HG02610 (cell line): ENCODE results near the gene ASIC5.

Experiments used
- ATAC-seq: cut with Tn5 transposase; IDR thresholded peaks from one replicate; pipeline ENCODE4 v1.9.1; 2021; ENCODE audit warnings: mild to moderate bottlenecking, moderate library complexity; ENCODE audit not compliant: unreplicated experiment

ASIC5 gene

DNA sequence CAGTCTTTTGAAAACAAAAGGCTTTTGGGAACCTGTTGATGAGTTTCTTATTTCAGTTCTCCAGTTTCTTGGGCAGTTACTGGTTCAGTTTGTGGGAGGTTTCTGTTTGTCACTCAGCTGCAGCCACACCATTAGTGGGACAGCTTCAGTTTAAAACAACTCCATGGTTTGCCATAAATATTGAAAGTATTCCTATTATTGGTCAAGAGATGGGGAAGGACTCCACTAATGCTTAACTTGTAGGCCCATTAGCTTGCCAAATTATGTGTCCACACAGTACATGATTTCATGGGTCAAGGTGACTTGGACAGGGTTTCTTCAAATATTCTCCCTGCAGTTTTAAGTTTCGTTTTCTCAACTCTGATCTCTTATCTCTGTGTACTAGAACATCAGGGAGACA, 15.5 kb upstream of the ASIC5 start:
- ATAC-seq, result no peak

DNA sequence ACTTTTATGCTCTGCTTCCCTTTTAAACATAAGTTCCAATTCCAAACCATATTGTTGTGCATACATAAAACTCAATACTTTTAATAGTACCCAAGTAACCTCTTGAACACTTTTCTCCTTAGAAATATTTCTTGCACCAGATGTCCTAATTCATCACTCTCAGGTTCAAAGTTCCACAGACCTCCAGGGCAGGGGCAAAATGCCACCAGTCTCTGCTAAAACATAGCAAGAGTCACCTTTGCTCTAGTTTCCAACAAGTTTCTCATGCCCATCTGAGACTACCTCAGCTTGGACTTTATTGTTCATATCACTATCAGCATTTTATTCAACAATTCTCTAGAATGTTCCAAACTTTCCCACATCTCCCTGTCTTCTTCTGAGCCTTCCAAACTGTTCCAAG, 13.7 kb upstream of the ASIC5 start:
- no peak for ATAC-seq

DNA sequence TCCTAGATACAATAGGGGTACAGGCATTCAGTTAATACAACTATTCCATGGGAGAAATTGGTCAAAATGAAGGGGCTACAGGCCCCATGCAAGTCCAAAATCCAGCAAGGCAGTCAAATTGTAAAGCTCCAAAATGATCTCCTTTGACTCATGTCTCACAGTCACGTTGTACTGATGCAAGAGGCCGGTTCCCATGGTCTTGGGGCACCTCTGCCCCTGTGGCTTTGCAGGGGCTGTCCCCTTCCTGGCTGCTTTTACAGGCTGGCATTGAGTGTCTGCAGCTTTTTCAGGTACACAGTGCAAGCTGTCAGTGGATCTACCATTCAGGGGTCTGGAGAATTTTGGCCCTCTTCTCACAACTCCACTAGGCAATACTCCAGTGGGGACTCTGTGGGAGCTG, 12.5 kb upstream of the ASIC5 start:
- no peak for ATAC-seq

DNA sequence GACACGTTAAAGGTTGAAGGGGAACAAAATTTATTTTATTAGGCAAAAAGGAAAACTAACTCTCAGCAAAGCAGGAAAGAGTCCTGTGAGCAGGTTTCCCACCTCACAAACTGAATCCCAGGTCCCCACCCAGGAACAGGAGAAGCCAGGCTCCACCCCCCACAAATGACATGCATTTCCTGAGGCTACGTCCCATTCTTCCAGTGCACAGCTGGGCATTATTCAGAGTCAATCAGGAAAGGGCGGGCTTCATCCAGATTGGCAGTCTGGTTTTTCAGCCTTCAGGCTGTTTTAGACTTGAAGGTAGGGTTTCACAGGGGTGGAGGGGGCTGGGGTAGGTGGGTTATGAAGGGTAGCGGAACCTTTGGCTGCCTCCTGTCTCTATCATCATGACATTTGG, 11.9 kb upstream of the ASIC5 start:
- ATAC-seq, result no peak

DNA sequence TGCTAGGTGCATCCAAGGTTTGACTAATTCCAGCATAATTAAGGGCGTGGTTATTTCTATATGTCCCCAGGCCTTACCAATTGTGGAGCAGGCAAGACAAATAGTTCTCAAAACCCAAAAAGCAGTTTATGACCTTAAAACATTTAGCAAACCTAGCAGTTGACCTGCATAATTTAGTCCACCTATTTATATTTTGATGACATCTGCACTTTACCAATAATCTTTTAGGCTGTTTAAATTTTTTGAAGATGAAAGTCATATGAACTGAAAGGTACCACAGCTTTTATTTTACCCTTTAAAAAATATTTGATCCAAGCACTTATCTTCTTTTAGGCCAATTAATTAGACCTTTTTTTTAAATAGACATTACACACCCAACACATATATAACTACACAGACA, 9.8 kb upstream of the ASIC5 start:
- no peak for ATAC-seq

DNA sequence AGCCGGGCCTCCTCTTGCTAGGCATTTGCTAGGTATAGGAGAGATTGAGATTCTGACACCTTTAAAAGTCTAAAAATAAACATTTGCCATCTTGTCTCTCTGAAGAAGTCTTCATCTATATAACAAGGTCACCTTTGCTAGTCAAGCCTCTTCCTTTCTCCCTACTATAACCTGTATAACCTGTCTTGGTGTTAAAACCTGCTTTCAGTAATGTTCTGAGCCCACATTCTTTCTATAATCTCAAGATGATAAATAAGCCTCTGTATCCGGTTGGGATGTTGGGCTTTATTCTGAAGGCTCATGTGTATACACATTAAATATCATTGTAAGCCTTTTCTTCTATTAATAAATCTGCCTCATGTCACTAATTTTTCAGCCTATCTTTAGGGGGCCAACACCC, 10.2 kb downstream of the ASIC5 start:
- ATAC-seq, result no peak

DNA sequence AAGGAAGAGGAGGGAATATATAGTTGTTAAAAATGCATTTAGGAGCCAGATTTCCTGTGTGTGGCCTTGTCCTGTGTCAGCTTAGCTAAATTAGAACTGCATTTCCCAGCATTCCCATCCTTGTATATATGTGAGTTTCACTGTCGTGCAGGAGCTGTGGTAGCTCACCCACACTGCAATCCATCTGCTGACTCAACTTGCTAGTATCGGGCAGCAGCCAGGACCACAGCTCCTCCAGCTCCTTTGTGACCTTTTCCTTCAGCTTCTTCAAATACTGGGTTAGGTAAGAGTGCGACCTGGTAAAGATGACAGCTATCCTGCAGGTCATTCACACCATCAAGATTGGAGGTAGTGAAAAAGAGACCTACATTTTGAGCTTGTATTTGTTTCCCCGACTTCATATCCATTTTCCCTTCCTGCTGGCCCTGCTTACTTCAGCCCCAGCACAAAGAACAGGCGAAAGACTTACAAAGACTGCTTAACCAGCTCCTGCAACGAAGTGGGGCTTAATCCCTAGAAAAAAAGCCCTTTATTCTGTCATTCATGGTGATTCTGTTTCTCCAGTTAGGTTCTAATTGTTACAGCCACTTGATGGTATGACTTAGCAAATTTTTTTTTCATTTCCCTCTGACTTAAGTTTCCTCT, 11.4 kb downstream of the ASIC5 start:
- ATAC-seq, result no peak

GRCh38 chr4:155853189-155853588, 12.9 kb downstream of the ASIC5 start:
- ATAC-seq, result no peak

- ATAC-seq, result no peak
Measured at GRCh38 chr4:155849042-155849441, 17.0 kb downstream of the ASIC5 start.

GRCh38 chr4:155846929-155847328, 19.1 kb downstream of the ASIC5 start:
- ATAC-seq, result no peak

DNA sequence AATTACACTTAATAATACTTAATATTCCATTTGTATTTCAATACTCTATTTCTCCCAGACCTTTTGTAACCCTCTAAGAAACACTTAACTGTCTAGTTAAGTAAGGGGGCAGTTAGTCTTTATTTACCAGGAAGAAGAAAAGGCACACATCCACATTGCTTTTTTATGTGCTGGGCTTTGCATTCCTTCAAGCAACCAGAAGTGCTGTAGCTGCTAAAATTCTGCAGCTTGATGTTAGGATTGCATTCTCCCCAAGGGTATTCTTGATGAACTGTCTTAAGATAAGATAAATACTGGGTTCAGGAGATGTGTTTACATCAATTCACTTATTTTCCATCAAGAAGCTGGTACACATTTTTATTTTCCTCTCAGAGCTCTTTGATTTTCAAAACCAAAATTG, 24.0 kb downstream of the ASIC5 start:
- no peak for ATAC-seq

- peak; percentile 55 for ATAC-seq
Measured at GRCh38 chr4:155837203-155837796, 28.8 kb downstream of the ASIC5 start.

- ATAC-seq, result no peak
Measured at GRCh38 chr4:155832664-155833063, 33.4 kb downstream of the ASIC5 start.

DNA sequence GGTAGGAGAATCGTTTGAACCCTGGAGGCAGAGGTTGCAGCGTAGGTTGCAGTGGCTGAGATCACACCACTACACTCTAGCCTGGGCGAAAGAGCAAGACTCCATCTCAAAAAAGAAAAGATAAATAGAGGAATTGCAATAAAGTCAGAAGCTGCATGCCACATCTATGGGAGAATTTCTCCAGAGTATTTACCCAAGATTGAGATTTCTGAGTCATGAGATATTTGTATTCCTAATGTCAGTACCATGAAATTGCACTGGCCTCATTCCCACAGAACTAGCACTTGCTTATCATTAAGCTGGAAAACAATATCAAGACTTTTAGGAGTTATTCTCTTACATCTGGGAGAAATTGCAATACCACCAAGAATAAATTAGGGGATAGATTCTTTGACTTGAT, 37.4 kb downstream of the ASIC5 start:
- no peak for ATAC-seq

DNA sequence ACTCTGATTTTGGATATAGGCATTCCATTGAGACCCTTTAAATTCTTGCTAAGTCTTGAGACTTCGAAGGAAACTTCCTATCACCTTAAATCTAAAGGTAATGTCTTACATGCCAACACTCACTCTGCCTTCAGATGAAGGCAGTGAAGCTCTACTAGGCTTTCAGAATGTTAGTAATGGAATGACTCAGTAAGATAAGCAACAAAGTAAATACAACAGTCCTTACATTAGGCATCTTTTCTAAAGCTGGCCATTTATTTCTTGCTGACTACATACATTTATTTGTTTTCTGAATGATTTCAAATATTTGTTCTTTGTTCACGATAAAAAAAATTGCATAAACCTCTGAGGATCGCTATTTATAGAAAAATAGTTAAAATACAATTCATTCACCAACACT, 43.5 kb downstream of the ASIC5 start:
- ATAC-seq, result peak; percentile 62

DNA sequence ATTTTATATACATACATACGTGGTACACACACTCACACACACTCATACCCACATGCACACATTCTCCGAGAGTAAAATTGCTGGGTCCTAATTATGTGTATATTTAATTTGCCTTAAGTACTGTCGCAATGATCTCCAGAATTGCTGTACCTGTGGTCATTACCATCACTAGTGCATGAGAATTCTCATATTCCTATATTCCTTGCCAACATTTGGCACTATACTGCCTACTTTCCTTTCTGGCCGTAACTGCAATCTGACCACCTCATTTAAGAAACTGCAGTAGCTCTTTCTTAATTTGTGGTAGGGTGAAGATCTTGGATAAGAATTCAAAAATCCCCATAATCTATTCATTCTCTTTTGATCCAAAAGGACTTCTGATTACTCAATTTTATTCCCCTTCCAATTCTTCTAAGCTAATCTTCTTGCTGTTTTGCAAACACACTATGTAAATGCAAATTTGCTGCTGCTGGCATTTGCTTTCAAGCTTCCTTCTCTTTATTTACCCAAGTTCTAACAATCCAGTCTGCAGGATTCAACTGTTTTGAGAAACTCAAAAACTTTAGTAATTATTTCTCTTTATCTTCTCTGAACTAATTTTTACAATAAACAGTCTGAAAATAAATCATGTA, 45.1 kb downstream of the ASIC5 start:
- ATAC-seq, result no peak

- no peak for ATAC-seq
Measured at GRCh38 chr4:155819066-155819465, 47.0 kb downstream of the ASIC5 start.

DNA sequence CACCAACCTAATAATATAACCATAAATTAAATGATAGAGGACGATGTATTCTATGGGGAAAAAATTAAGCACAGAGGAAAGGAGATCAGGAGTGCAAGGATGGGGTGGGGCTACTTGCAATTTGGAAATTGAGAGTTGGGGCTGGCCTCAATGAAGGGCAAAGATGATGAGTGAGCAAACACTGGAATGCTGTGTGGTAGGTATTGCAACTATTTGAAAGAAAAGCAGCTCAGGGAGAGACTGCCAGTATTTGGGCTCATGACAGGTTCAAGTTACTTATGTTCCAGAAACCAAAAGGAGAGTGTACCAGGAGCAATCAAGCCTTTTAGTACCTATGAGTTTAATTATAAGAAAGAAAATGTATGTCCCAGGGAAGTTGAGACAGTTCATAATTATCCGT, 47.4 kb downstream of the ASIC5 start:
- no peak for ATAC-seq

GRCh38 chr4:155811083-155811482, 55.0 kb downstream of the ASIC5 start:
- ATAC-seq, result no peak

GRCh38 chr4:155809835-155810234, 56.2 kb downstream of the ASIC5 start:
- ATAC-seq, result peak; percentile 95

DNA sequence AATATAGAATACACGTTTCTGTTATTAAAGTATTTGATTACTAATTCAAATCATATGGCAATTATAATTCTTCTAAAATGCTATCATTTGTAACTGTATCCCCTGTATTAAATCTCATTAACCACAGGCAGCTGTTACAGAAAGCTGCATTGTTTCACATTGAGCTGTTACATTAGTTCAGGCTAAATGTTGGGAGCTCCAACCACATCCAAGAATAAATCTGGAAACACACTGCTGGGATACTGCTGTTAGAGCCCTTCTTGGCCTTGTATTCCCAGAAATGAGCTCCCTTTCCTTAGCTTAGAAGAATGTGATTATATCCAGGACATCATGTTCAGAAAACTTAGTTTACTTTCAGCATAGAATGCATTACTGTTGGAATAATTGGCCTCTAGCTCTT, 59.1 kb downstream of the ASIC5 start:
- ATAC-seq, result no peak

GRCh38 chr4:155805016-155805415, 61.1 kb downstream of the ASIC5 start:
- no peak for ATAC-seq
